Measurements from ENCODE around the gene ZKSCAN1.

Gene ZKSCAN1

DNA sequence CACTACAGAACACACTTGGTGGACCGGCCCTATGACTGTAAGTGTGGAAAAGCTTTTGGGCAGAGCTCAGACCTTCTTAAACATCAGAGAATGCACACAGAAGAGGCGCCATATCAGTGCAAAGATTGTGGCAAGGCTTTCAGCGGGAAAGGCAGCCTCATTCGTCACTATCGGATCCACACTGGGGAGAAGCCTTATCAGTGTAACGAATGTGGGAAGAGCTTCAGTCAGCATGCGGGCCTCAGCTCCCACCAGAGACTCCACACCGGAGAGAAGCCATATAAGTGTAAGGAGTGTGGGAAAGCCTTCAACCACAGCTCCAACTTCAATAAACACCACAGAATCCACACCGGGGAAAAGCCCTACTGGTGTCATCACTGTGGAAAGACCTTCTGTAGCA, 48.8 kb downstream of the ZKSCAN1 start:
- TF ChIP-seq YY1 (IDR thresholded peaks at IDR 0.05; ENCODE audit: low read depth), result no peak
- no peak for TF ChIP-seq TAF1 (IDR thresholded peaks at IDR 0.05; ENCODE audit: low read depth)
- TF ChIP-seq ZBTB7A (IDR thresholded peaks at IDR 0.05; ENCODE audit: low read depth), result no peak
- no peak for TF ChIP-seq EP300 (IDR thresholded peaks at IDR 0.05; ENCODE audit: borderline replicate concordance)
- TF ChIP-seq USF1 (IDR thresholded peaks at IDR 0.05), result no peak
- no peak for TF ChIP-seq EGR1 (IDR thresholded peaks at IDR 0.05)
- TF ChIP-seq NFIC (IDR thresholded peaks at IDR 0.05), result no peak

GRCh38 chr7:100065452-100066186, 50.2 kb downstream of the ZKSCAN1 start:
- no peak for TF ChIP-seq CEBPB (IDR thresholded peaks at IDR 0.05)
- TF ChIP-seq USF1 (IDR thresholded peaks at IDR 0.05), result no peak
- no peak for TF ChIP-seq CREB1 (IDR thresholded peaks at IDR 0.05; ENCODE audit: low read depth)
- no peak for TF ChIP-seq ZBTB7A (IDR thresholded peaks at IDR 0.05; ENCODE audit: low read depth)
- TF ChIP-seq TEAD4 (IDR thresholded peaks at IDR 0.05), result no peak
- TF ChIP-seq EGR1 (IDR thresholded peaks at IDR 0.05), result no peak
- TF ChIP-seq FOXM1 (IDR thresholded peaks at IDR 0.05; ENCODE audit: borderline replicate concordance, low read depth), result no peak

GRCh38 chr7:100066953-100067352, 51.6 kb downstream of the ZKSCAN1 start:
- TF ChIP-seq CEBPB (IDR thresholded peaks at IDR 0.05) (no peak), USF1 (IDR thresholded peaks at IDR 0.05) (no peak), YY1 (IDR thresholded peaks at IDR 0.05; ENCODE audit: low read depth) (no peak), ZBTB7A (IDR thresholded peaks at IDR 0.05; ENCODE audit: low read depth) (no peak), TCF12 (IDR thresholded peaks at IDR 0.05; ENCODE audit: low read depth) (no peak), FOXM1 (IDR thresholded peaks at IDR 0.05; ENCODE audit: borderline replicate concordance, low read depth) (no peak), EP300 (IDR thresholded peaks at IDR 0.05; ENCODE audit: borderline replicate concordance) (no peak), RAD21 (IDR thresholded peaks at IDR 0.05; ENCODE audit: low read depth) (no peak), TAF1 (IDR thresholded peaks at IDR 0.05; ENCODE audit: low read depth) (no peak), MAX (IDR thresholded peaks at IDR 0.05) (no peak), TEAD4 (IDR thresholded peaks at IDR 0.05) (no peak), NFIC (IDR thresholded peaks at IDR 0.05) (no peak), EGR1 (IDR thresholded peaks at IDR 0.05) (no peak), REST (IDR thresholded peaks at IDR 0.05; ENCODE audit: low read depth) (no peak), CREB1 (IDR thresholded peaks at IDR 0.05; ENCODE audit: low read depth) (no peak)

- TF ChIP-seq CREB1 (IDR thresholded peaks at IDR 0.05; ENCODE audit: low read depth) (no peak), YY1 (IDR thresholded peaks at IDR 0.05; ENCODE audit: low read depth) (no peak), CEBPB (IDR thresholded peaks at IDR 0.05) (no peak), REST (IDR thresholded peaks at IDR 0.05; ENCODE audit: low read depth) (no peak), USF1 (IDR thresholded peaks at IDR 0.05) (no peak), NFIC (IDR thresholded peaks at IDR 0.05) (no peak), RAD21 (IDR thresholded peaks at IDR 0.05; ENCODE audit: low read depth) (no peak)
Measured at GRCh38 chr7:100069991-100070390, 54.6 kb downstream of the ZKSCAN1 start.

- TF ChIP-seq NFIC (IDR thresholded peaks at IDR 0.05) (no peak), TEAD4 (IDR thresholded peaks at IDR 0.05) (0 out of 2 replicates have a peak, but pooled peaks have one; percentile 11)
Measured at GRCh38 chr7:100071018-100071723, 55.8 kb downstream of the ZKSCAN1 start.

All from Ishikawa (cell line).